EH (cell line): ENCODE data around the gene ABCG2.

Experiments used
- DNase-seq: peaks from one replicate; pipeline ENCODE4 v3.0.0-alpha.2; 2015; ENCODE audit warnings: low read depth

The ABCG2 gene

DNA sequence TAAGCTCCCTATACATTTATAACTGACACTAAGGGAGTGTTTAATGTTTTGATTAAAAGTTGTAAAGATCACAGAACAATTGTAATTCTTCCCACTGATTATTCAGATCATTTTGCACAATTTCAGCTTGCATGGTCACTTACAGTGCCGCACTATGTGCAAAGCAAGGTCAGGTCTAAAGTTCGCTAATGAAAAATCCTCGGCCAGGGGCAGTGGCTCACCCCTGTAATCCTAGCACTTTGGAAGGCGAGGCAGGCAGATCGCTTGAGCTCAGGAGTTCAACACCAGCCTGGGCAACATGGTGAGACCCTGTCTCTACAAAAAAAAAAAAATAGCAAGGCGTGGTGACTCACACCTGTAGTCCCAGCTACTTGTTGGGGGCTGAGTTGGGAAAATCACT lies 94.0 kb downstream of the ABCG2 start:
- no peak for DNase-seq

DNA sequence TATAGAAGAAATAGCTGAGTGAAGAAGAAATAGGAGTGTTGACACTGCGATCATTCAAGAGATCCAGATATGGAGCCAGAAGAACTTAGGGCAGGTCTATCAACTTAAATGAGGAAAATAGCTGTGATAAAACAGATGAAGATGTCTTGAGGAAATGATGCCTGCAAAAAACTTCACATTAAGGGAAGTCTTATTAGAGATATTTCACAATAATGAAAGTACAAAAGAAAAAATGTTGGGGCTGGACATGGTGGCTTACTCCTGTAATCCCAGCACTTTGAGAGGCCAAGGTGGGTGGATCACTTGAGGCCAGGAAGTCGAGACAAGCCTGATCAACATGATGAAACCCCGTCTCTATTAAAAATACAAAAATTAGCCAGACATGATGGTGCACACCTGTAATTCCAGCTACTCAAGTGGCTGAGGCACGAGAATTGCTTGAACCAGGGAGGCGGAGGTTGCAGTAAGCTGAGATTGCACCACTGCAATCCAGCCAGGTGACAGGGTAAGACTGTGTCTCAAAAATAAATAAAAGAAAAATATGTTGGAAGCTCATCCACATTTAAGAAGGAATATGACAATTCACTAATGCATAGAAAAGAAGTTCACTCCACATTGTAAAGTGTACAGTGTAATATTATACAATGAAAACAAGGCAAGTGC lies 94.7 kb downstream of the ABCG2 start:
- no peak for DNase-seq

DNA sequence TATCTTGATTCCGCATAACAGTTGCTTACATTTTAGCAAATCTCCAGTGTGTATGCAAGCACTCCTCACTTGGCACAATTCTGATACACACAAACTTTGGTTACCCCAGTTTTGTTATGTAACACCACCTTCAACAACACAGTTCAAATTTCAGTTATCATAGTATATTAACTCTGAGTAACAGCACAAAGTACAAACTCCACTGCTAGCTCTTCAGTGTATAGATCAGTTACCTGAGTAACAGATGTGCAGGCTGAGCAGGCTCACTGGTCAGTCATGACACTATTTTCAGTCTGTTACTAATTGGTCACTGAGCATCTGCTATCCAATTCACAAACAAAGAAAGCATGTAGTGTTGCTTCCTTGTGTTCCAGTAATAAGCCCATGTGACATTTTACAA lies 95.6 kb downstream of the ABCG2 start:
- DNase-seq, result no peak

DNA sequence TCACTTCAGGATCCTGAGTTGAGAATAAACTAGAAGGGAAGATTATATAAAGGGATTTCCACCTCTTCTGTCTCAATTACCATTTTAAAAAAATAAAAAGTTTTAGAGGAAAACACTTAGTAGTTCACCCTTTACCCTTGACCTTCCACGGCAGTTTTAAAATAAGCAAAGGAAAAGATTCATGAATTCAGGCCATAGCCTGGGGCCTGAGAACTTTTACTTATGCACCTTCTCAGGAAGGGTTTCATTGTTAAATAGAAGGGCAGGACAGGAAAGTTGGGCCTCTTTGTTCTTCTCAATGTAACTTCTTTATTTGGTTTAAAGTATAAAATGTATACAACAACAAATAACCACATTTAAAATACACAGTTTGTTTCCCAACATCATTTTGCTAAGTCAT lies 96.1 kb downstream of the ABCG2 start:
- DNase-seq, result no peak

DNA sequence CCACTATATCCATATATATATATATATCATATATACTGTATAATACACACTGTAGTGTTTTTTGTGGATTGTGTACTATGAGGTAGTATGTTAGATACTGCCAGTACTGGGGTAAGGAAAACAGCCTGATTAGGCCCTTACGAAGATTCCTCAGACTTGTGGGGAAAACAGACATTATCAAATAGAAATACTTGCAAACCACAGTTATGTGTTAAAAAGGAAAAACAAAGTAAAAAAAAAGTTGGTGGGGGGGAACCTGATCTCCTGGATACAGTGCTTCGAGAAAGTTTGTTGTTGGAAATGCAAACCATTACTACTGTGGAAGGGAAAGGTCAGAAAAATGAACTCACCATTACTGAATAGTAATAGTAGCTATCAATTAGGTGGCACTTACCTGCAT lies 98.0 kb downstream of the ABCG2 start:
- DNase-seq, result no peak

DNA sequence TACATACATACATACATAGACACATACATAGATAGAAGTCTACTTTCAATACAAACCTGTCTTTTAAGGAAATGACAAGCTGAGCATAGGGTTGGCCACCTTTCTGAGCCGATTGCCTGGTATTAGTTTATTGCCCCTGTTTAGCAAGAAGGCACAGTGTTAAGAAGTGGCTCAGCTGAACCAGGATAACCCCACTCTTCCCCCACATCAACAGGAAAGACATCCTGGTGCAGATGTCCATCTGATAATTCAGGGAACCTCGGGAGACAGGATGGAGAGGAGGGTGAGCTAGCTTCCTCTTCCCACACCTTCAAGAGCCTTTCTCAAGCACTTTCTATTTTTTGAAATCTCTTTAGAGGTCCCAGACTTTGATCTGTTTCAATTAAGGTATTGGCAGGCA lies 98.7 kb downstream of the ABCG2 start:
- no peak for DNase-seq

DNA sequence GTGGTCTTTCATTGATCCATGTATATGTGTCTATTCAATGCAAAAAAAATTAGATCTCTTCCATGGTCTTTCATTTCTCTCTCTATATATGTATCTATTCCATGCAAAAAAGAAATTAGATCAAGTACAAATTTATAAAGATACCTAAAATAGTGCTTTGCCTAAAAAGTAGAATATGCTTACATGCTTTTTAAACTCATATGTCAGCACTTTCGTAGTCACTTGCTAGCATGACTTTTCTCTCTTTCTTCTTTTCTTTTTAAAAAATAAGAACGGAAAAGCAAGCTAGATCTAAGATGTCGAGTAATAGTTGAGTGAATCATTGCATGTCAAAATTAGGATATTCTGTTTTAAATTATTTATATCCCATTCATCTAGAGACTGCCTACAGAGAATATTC lies 100.1 kb downstream of the ABCG2 start:
- no peak for DNase-seq

DNA sequence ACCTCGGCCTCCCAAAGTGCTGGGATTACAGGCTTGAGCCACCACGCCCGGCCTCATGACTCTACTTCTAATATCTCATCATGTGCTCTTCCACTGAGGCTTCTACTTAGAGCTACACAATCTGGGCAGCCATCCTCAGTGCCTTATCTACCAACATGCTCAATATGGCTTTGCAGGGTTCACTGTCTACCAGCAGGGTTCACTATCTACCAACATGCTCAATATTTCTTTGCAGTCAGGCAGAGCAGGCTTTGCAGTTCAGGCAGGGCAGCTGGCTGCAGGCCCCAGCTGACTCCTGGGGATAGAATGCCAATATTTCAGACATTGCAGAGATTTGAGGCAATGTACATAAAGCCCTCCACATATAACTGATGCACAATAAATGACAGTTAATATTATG lies 103.5 kb downstream of the ABCG2 start:
- peak; percentile 61 for DNase-seq

DNA sequence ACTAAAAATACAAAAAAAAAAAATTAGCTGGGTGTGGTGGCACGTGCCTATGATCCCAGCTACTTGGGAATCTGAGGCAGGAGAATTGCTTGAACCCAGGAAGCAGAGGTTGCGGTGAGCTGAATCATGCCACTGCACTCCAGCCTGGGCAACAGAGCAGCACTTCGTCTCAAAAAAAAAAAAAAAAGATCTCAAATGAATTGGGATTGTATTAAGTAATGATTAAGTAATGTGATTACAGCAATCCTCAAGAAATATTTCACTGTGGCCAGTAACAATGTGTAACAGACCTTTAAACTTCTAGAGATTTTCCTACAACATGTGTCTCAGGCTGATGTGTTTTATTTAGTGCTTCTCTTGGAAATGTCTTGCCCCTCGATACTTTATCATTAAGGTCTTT lies 104.2 kb downstream of the ABCG2 start:
- peak; percentile 18 for DNase-seq

DNA sequence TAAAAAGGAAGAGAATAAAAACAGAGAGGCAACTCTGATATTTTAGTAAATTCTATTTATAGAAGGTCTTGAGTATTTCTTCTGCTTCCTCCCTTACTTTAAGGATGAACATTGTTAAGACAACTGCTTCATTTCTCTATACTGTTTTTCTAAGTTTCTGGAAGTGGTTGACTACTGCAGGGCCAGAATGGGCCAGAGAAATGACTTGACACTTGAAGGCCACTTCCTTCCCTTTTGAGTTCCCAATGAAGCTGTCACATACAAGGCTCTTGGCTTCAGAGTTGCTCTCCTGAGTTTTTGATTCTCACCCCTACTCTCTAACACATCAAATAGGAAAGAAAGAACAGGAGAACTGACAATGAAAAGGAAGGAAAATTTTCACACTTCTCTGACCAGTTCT lies 113.4 kb downstream of the ABCG2 start:
- DNase-seq, result no peak

DNA sequence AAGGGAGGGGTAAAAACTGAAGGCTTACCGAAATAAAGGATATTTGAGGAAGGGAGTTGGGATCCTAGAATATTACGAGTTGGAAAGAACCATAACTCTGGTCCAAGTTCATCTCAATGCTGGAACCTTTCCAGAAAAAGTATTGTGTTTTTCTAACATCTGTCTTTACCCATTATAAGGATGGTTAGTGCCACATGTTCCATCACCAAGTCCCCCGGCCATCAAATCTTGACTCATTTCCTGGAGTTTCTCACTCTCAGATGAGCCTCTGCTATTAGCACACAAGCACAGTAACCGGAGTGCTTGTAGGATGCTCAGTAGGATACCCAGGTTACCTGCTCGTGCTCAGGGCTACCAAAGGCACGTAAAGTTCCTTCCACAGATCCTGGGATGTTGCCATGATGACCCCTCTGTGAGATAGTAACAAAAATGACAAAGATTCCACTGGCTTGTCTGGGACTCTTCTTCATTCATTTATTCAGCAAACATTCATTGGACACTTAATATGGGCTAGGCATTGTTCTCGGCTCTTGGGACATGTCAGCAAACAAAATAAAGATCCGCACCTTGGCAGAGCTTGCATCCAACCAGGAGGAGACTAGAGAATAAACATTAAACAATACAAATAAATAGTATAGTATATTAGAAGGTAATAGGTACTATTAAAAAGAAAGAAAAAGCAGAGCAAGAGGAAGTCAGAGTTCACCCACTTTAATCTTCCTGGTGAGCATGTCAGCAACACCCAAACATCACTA lies 114.7 kb downstream of the ABCG2 start:
- DNase-seq, result peak; percentile 40

DNA sequence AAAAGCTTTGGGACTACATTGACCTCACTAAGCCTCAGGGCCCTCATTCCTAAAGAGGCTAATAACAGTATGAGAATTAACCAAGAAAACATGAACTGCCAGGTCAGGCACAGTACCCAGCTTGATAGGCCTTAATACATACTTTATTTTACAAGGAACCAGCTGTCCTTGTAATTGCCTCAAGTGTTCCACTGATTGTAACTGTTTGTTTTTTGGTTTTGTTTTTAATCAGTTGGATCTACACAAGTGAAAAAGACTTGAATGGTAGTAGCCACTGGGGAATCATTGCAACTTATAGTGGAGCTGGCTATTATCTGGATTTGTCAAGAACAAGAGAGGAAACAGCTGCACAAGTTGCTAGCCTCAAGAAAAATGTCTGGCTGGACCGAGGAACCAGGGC lies 115.4 kb downstream of the ABCG2 start:
- peak; percentile 49 for DNase-seq

DNA sequence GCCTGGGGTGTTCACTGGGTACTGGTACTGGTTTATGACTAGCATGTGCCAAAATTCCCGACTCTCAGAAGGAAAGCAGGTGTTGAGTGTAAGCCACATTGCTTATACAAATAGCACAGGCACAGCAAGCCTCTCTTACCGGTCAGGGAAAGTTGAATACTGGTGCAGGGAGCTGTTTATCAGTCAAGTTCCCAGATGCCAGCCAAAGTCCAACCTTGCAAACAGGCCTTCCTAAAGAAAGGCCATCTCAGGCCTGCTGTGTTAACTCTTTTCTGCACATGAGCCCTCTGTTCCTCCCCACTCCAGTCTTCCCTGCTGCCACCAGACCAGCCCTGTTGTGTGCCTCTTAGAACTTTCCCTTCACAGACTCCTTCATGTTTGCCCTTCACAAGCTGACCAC lies 116.8 kb downstream of the ABCG2 start:
- no peak for DNase-seq

DNA sequence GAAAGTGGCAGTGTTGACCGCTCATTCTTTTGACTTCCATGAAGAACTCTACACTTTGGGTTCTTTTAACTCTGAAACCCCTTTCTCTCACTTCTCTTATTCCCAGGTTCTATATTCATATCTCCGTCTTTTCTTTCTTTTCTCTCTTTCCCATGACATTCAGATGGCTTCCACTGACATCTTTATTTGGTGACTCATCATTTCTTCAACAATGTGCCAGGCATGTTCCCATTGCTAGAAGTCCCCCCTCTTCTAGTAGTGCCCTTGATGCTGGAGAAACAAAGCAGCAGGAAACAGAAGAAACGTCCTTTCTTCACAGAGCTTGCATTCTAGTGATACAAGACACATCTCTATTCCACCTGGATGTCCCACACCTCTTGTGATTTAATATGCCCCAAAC lies 117.7 kb downstream of the ABCG2 start:
- peak; percentile 62 for DNase-seq
